Suprapubic skin (tissue), 4 donors: ENCODE measurements around the gene CMA1.

Experiments
- CTCF ChIP-seq, 2 donors: fragments of 200-600 bp in 1 of 2; fragments of 450-650 bp in 1 of 2; sonication (generic) in 1 of 2; IDR thresholded peaks; one replicate each; pipeline ENCODE4 v1.5.1; 2016 to 2019; ENCODE audit warnings: antibody characterized with exemption in 2 of 2, mild to moderate bottlenecking in 1 of 2, moderate library complexity in 1 of 2
- EP300 ChIP-seq: sonication (generic); formaldehyde crosslinking; IDR thresholded peaks from one replicate; pipeline ENCODE4 v1.6.1; 2017; ENCODE audit warnings: antibody characterized with exemption
- POLR2AphosphoS5 ChIP-seq, 3 donors: sonication (generic); formaldehyde crosslinking; IDR thresholded peaks; one replicate each; pipeline ENCODE4 v1.6.1; 2017; ENCODE audit warnings: antibody characterized with exemption in 3 of 3

GRCh38 chr14:24475261-24475660, 32.8 kb downstream of the CMA1 start:
- TF ChIP-seq CTCF (IDR thresholded peaks at IDR 0.05) (no peak), EP300 (no peak), POLR2AphosphoS5 (IDR thresholded peaks at IDR 0.05) (no peak)
